LNCaP clone FGC (cell line): Measurements from ENCODE around the gene HMGA1.

Experiments used
- DNase-seq: peaks from one replicate; pipeline ENCODE4 v3.0.0-alpha.2; 2011; ENCODE audit warnings: low read depth
- H3K4me3 ChIP-seq: 2 replicates; pipeline ENCODE4 v1.5.1; 2011; ENCODE audit warnings: mild to moderate bottlenecking, low read depth, low read length, control low read depth
- CTCF ChIP-seq: IDR thresholded peaks from 2 replicates; pipeline ENCODE4 v1.5.1; 2012; ENCODE audit warnings: mild to moderate bottlenecking; ENCODE audit not compliant: control insufficient read depth, insufficient read depth; ENCODE audit errors: extremely low read depth

Gene HMGA1

GRCh38 chr6:34206726-34207125 is 29.9 kb upstream of the HMGA1 start:
- no peak overlapping the region for H3K4me3 ChIP-seq
- TF ChIP-seq CTCF, result no peak
- DNase-seq, result no peak

- no peak for TF ChIP-seq CTCF
- no peak for DNase-seq
- no peak overlapping the region for H3K4me3 ChIP-seq
Observed at GRCh38 chr6:34207695-34208443, 28.8 kb upstream of the HMGA1 start.

- H3K4me3 ChIP-seq, result no peak overlapping the region
- DNase-seq, result no peak
- TF ChIP-seq CTCF, result no peak
Observed at GRCh38 chr6:34213772-34214171, 22.9 kb upstream of the HMGA1 start.

GRCh38 chr6:34218691-34219090 is 18.0 kb upstream of the HMGA1 start:
- TF ChIP-seq CTCF, result no peak
- H3K4me3 ChIP-seq, result no peak overlapping the region
- no peak for DNase-seq

- no peak for DNase-seq
- no peak overlapping the region; the same call in 1 of the 2 replicates for H3K4me3 ChIP-seq
- no peak for TF ChIP-seq CTCF
Observed at GRCh38 chr6:34223381-34223955, 13.2 kb upstream of the HMGA1 start.

- no peak for TF ChIP-seq CTCF
- peak; percentile 94 for DNase-seq
- H3K4me3 ChIP-seq, result peak overlapping the region; percentile 64
Observed at GRCh38 chr6:34223956-34224940, 12.4 kb upstream of the HMGA1 start.
